NB4 (cell line): ENCODE results near the gene TMEM14A.
A peak's percentile ranks its signal among the peaks of the same experiment; 100 is the strongest.

Experiments
- DNase-seq: peaks from one replicate; pipeline ENCODE4 v3.0.0; 2010; ENCODE audit warnings: low read depth
- H3K4me3 ChIP-seq: one replicate; pipeline ENCODE4 v1.5.1; 2011; ENCODE audit warnings: mild to moderate bottlenecking, low read depth, low read length, moderate library complexity
- CTCF ChIP-seq: IDR thresholded peaks from one replicate; pipeline ENCODE4 v1.5.1; 2012; ENCODE audit warnings: low read depth, low read length
- MAX ChIP-seq: IDR thresholded peaks from 2 replicates; pipeline ENCODE4 v1.6.1; 2011; ENCODE audit warnings: low read depth, low read length
- MYC ChIP-seq: IDR thresholded peaks from 2 replicates; pipeline ENCODE4 v1.6.1; 2011; ENCODE audit warnings: low read depth, low read length
- POLR2A ChIP-seq: IDR thresholded peaks from 2 replicates; pipeline ENCODE4 v1.6.1; 2011; ENCODE audit warnings: mild to moderate bottlenecking; ENCODE audit not compliant: insufficient read length; ENCODE audit errors: extremely low read depth

TMEM14A gene

DNA sequence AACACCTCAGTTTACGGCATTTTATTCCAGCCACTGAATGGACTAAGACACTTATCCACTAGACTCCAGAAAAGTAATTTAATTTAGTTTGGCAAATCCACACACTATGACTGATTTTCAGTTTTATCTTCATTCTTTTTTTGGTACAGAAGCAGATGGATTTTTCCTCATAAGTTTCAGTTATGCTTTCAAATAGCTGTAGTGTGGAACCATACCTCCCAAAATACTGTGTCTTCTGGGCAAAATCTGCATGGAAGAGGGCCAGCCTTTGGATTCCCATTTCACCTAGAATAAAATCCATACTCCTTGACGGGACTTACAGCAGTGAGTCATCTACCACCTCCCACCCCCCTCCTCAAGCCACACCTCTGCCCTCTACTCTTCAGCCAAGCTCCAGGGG is 49.4 kb downstream of the TMEM14A start:
- no peak for TF ChIP-seq CTCF
- no peak for TF ChIP-seq MAX
- no peak for TF ChIP-seq MYC
- TF ChIP-seq POLR2A, result no peak
- DNase-seq, result no peak

GRCh38 chr6:52724042-52724405 is 53.1 kb downstream of the TMEM14A start:
- DNase-seq, result no peak
- no peak for TF ChIP-seq POLR2A

More for the DNA sequence above, 49.4 kb downstream of the TMEM14A start:
- no peak overlapping the region for H3K4me3 ChIP-seq

DNA sequence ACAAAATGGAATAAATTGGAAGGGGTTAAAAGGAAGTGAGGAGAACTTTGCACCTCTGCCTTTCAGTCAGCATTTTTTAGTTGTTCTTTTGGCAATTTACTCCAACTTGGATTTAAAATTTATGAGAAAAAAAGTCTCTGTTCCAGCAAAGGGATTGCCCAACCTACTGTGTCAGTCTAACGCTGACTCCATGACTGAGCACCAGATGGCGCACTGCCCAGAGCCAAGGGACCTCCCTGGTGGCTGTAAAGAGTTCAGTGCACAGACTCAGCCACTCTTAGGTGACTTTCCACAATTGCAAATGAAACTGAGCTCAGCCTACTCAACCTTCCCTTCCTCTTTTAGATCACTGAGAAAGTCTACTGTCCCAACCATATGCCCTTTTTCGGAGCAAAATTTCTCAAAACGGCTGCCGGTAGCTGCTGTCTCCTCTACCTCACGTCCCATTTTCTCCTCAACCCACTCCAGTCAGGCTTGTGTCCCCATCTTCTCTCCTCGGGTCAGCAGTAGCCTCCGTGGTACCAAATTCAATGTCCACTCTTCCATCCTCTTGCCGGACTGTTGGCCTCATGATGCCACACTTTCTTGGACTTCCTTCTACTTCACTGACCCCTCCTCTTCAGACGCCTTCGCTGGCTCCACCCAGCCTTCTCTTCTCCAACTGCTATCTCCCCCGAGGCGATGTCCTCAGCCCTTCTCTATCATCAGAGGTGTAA is 53.7 kb downstream of the TMEM14A start:
- TF ChIP-seq CTCF (peak; percentile 97), MAX (no peak), MYC (no peak), POLR2A (no peak)
- peak; percentile 76 for DNase-seq
- no peak overlapping the region for H3K4me3 ChIP-seq

More at GRCh38 chr6:52724042-52724405, 53.1 kb downstream of the TMEM14A start:
- H3K4me3 ChIP-seq, result no peak overlapping the region

- H3K4me3 ChIP-seq, result no peak overlapping the region
- DNase-seq, result no peak
- no peak for TF ChIP-seq CTCF
- TF ChIP-seq MAX, result no peak
- no peak for TF ChIP-seq MYC
- no peak for TF ChIP-seq POLR2A
Observed at GRCh38 chr6:52725143-52725534, 54.2 kb downstream of the TMEM14A start.

GRCh38 chr6:52725535-52726192 is 54.8 kb downstream of the TMEM14A start:
- DNase-seq, result no peak

More at GRCh38 chr6:52725535-52726192, 54.8 kb downstream of the TMEM14A start:
- H3K4me3 ChIP-seq, result no peak overlapping the region
- no peak for TF ChIP-seq CTCF
- TF ChIP-seq MAX, result no peak
- TF ChIP-seq MYC, result no peak
- no peak for TF ChIP-seq POLR2A
